RWPE2 (cell line): ENCODE data around the gene LRP8.

Source experiments
- ATAC-seq: fragments of 200-7000 bp; cut with Tn5 transposase; 3 replicates; pipeline ENCODE4 v1.9.1; 2021; ENCODE audit warnings: low read depth
- DNase-seq: peaks from one replicate; pipeline ENCODE4 v3.0.0-alpha.2; 2020; ENCODE audit warnings: low spot score
- H3K27ac ChIP-seq: fragments of 450-650 bp; 2 replicates; pipeline ENCODE4 v1.5.1; 2017; ENCODE audit warnings: mild to moderate bottlenecking; ENCODE audit not compliant: poor library complexity, severe bottlenecking
- H3K27me3 ChIP-seq: fragments of 250-450 bp; sonication (Bioruptor Pico); 2 replicates; pipeline ENCODE4 v1.5.1; 2021; ENCODE audit warnings: mild to moderate bottlenecking, moderate library complexity; ENCODE audit not compliant: insufficient read depth, poor library complexity, severe bottlenecking
- H3K36me3 ChIP-seq: fragments of 250-450 bp; sonication (Bioruptor Pico); 2 replicates; pipeline ENCODE4 v1.5.1; 2020; ENCODE audit warnings: low read depth, mild to moderate bottlenecking, moderate library complexity
- H3K4me1 ChIP-seq: fragments of 250-450 bp; sonication (Bioruptor Pico); 2 replicates; pipeline ENCODE4 v1.5.1; 2021; ENCODE audit warnings: mild to moderate bottlenecking, moderate library complexity; ENCODE audit not compliant: insufficient read depth, poor library complexity, severe bottlenecking
- H3K4me3 ChIP-seq: fragments of 250-450 bp; sonication (Bioruptor Pico); 2 replicates; pipeline ENCODE4 v1.5.1; 2021; ENCODE audit warnings: mild to moderate bottlenecking, moderate library complexity; ENCODE audit not compliant: severe bottlenecking
- H3K9me3 ChIP-seq: fragments of 250-450 bp; sonication (Bioruptor Pico); 2 replicates; pipeline ENCODE4 v1.5.1; 2021; ENCODE audit warnings: mild to moderate bottlenecking, moderate library complexity; ENCODE audit not compliant: severe bottlenecking
- CTCF ChIP-seq: fragments of 450-650 bp; IDR thresholded peaks from one replicate; pipeline ENCODE4 v1.5.1; 2017; ENCODE audit warnings: mild to moderate bottlenecking, moderate library complexity; ENCODE audit not compliant: poor library complexity, severe bottlenecking

LRP8 gene

GRCh38 chr1:53280496-53280895 is 47.4 kb downstream of the LRP8 start:
- ATAC-seq (no peak), DNase-seq (no peak)
- Histone ChIP-seq H3K36me3 (peaks cover 44% of the 10 kb centered on the region), H3K27ac (no peak overlapping the region), H3K4me1 (no peaks in the 10 kb centered on the region), H3K27me3 (no peaks in the 10 kb centered on the region), H3K9me3 (no peaks in the 10 kb centered on the region), H3K4me3 (no peak overlapping the region)
- no peak for TF ChIP-seq CTCF

GRCh38 chr1:53279296-53280200 is 48.3 kb downstream of the LRP8 start:
- no peak for ATAC-seq
- Histone ChIP-seq H3K27ac (no peak overlapping the region), H3K27me3 (no peaks in the 10 kb centered on the region), H3K4me1 (no peaks in the 10 kb centered on the region), H3K9me3 (no peaks in the 10 kb centered on the region), H3K36me3 (peaks cover 36% of the 10 kb centered on the region), H3K4me3 (no peak overlapping the region)
- DNase-seq: no peak
- no peak for TF ChIP-seq CTCF

- Histone ChIP-seq H3K9me3 (no peaks in the 10 kb centered on the region), H3K4me1 (peaks cover 8% of the 10 kb centered on the region), H3K36me3 (peaks cover 31% of the 10 kb centered on the region), H3K4me3 (no peak overlapping the region), H3K27me3 (no peaks in the 10 kb centered on the region), H3K27ac (no peak overlapping the region)
- DNase-seq: no peak
- ATAC-seq: 0 out of 3 replicates have a peak, but pooled peaks have one; percentile 22
- peak; percentile 78 for TF ChIP-seq CTCF
Measured at GRCh38 chr1:53278298-53278725, 49.6 kb downstream of the LRP8 start.

- H3K4me3 ChIP-seq: no peak overlapping the region
- no peaks in the 10 kb centered on the region for H3K27me3 ChIP-seq
- ATAC-seq (no peak), DNase-seq (no peak)
- no peak for TF ChIP-seq CTCF
- H3K27ac ChIP-seq: no peak overlapping the region
- H3K9me3 ChIP-seq: no peaks in the 10 kb centered on the region
- H3K4me1 ChIP-seq: peaks cover 8% of the 10 kb centered on the region
- H3K36me3 ChIP-seq: peaks cover 37% of the 10 kb centered on the region
Measured at GRCh38 chr1:53277326-53277725, 50.5 kb downstream of the LRP8 start.

DNA sequence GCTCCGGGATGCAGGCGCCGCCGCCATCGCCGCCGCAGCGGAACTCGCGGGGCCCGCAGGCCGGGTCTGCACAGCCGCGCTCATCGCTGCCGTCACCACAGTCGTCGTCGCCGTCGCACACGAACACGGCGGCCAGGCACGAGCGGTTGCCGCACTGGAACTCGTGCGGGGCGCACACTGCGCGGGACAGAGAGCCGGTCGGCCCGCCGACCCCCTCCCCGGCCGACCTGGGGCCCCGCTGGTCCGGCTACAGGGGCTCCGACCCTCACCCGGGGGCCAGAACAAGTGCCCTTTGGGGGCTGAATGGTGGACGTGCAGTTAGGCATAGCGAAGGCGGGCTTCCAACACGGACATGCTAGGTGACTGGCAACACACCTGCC is 51.0 kb downstream of the LRP8 start:
- peaks cover 8% of the 10 kb centered on the region for H3K4me1 ChIP-seq
- peaks cover 37% of the 10 kb centered on the region for H3K36me3 ChIP-seq
- ATAC-seq: no peak

More for the DNA sequence above, 51.0 kb downstream of the LRP8 start:
- TF ChIP-seq CTCF: no peak
- Histone ChIP-seq H3K4me3 (no peak overlapping the region), H3K27me3 (no peaks in the 10 kb centered on the region), H3K27ac (no peak overlapping the region), H3K9me3 (no peaks in the 10 kb centered on the region)
- DNase-seq: no peak
